WERI-Rb-1 (cell line): ENCODE measurements around the gene PRKD1.
"Not testable (repeated sequence)": the region's sequence is repeated elsewhere in the genome, so short reads cannot be mapped to it uniquely, and the experiment has no call there.

Experiments
- DNase-seq: peaks from one replicate; pipeline ENCODE4 v3.0.0-alpha.2; 2020
- H3K27ac ChIP-seq: fragments of 250-450 bp; sonication (Bioruptor Pico); 2 replicates; pipeline ENCODE4 v1.5.1; 2020; ENCODE audit warnings: mild to moderate bottlenecking, moderate library complexity
- H3K27me3 ChIP-seq: fragments of 250-450 bp; sonication (Bioruptor Pico); 2 replicates; pipeline ENCODE4 v1.5.1; 2021; ENCODE audit warnings: mild to moderate bottlenecking, low read depth, moderate library complexity; ENCODE audit not compliant: insufficient read depth, severe bottlenecking
- H3K36me3 ChIP-seq: fragments of 250-450 bp; sonication (Bioruptor Pico); 2 replicates; pipeline ENCODE4 v1.5.1; 2020; ENCODE audit warnings: mild to moderate bottlenecking, moderate library complexity
- H3K4me3 ChIP-seq: 2 replicates; pipeline ENCODE4 v1.5.1; 2011; ENCODE audit warnings: low read depth, mild to moderate bottlenecking, control low read depth, low read length
- H3K9me3 ChIP-seq: fragments of 250-450 bp; sonication (Bioruptor Pico); 2 replicates; pipeline ENCODE4 v1.5.1; 2021; ENCODE audit warnings: mild to moderate bottlenecking, moderate library complexity; ENCODE audit not compliant: severe bottlenecking
- CTCF ChIP-seq: IDR thresholded peaks from 2 replicates; pipeline ENCODE4 v1.5.1; 2011; ENCODE audit warnings: low read depth, mild to moderate bottlenecking, control low read depth, inconsistent platforms, low read length

The PRKD1 gene

GRCh38 chr14:29782041-29782440 lies 145.6 kb downstream of the PRKD1 start:
- H3K4me3 ChIP-seq, result no peak overlapping the region
- no peak for DNase-seq
- no peaks in the 10 kb centered on the region for H3K27me3 ChIP-seq
- no peak for TF ChIP-seq CTCF
- H3K27ac ChIP-seq, result no peak overlapping the region
- no peaks in the 10 kb centered on the region for H3K9me3 ChIP-seq
- no peaks in the 10 kb centered on the region for H3K36me3 ChIP-seq

GRCh38 chr14:29777142-29777541 lies 150.5 kb downstream of the PRKD1 start:
- not testable (repeated sequence) for H3K27ac ChIP-seq, H3K36me3 ChIP-seq, DNase-seq, H3K27me3 ChIP-seq, H3K9me3 ChIP-seq, H3K4me3 ChIP-seq

GRCh38 chr14:29773990-29774389 lies 153.7 kb downstream of the PRKD1 start:
- Histone ChIP-seq H3K4me3 (no peak overlapping the region), H3K9me3 (no peaks in the 10 kb centered on the region), H3K27ac (no peak overlapping the region), H3K27me3 (no peaks in the 10 kb centered on the region), H3K36me3 (no peaks in the 10 kb centered on the region)
- no peak for DNase-seq
- no peak for TF ChIP-seq CTCF

- TF ChIP-seq CTCF, result no peak
Measured at GRCh38 chr14:29763342-29763858, 164.2 kb downstream of the PRKD1 start.

GRCh38 chr14:29759521-29760340 lies 167.9 kb downstream of the PRKD1 start:
- Histone ChIP-seq H3K27me3 (no peaks in the 10 kb centered on the region), H3K4me3 (no peak overlapping the region), H3K27ac (no peak overlapping the region), H3K36me3 (no peaks in the 10 kb centered on the region), H3K9me3 (no peaks in the 10 kb centered on the region)
- no peak for DNase-seq
- no peak for TF ChIP-seq CTCF

More at GRCh38 chr14:29763342-29763858, 164.2 kb downstream of the PRKD1 start:
- H3K36me3 ChIP-seq, result no peaks in the 10 kb centered on the region
- no peak overlapping the region for H3K4me3 ChIP-seq
- no peak for DNase-seq
- no peaks in the 10 kb centered on the region for H3K27me3 ChIP-seq
- no peak overlapping the region for H3K27ac ChIP-seq
- no peaks in the 10 kb centered on the region for H3K9me3 ChIP-seq

GRCh38 chr14:29757711-29758233 lies 169.9 kb downstream of the PRKD1 start:
- H3K9me3 ChIP-seq, result no peaks in the 10 kb centered on the region
- H3K27me3 ChIP-seq, result no peaks in the 10 kb centered on the region
- no peaks in the 10 kb centered on the region for H3K36me3 ChIP-seq
- no peak for TF ChIP-seq CTCF
- DNase-seq, result no peak
- H3K4me3 ChIP-seq, result no peak overlapping the region
- H3K27ac ChIP-seq, result no peak overlapping the region
